Measurements from ENCODE around the gene LDLRAD4.

Gene LDLRAD4

DNA sequence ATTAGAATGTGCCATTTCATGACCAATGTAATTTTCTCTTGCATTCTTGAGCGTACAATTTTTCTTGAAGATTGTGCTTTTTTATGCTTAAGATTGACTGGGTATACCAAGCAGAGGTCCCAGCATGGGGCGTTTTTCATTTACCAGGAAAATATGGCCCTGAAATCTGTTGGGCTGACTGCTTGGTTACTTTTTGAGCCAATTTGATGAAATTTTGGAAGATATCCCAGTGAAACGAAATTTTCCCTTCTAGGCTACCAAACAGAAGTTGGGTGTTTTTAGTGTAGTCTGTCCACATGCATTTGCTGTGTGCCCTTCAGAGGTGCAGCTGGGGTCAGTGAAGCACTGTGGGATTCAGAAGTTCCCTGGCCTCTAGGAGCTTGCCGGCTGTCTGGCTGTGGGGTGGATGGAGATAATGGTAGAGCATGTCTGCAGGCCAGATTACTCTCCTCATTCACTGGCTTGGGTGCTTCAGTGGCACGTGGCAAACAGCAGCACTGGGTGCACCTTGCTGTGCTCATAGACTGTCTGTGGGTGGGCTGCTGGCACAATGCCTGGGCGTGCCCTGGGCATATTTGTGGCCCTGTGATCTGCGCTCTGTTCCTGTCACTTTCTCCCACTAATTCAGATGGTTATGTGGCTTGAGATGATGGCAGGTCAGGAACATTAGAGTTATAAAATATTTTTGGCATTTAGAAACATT is 73.3 kb downstream of the LDLRAD4 start:
- no peak for DNase-seq (ENCODE audit: low spot score)
- TF ChIP-seq, protein P1, sequence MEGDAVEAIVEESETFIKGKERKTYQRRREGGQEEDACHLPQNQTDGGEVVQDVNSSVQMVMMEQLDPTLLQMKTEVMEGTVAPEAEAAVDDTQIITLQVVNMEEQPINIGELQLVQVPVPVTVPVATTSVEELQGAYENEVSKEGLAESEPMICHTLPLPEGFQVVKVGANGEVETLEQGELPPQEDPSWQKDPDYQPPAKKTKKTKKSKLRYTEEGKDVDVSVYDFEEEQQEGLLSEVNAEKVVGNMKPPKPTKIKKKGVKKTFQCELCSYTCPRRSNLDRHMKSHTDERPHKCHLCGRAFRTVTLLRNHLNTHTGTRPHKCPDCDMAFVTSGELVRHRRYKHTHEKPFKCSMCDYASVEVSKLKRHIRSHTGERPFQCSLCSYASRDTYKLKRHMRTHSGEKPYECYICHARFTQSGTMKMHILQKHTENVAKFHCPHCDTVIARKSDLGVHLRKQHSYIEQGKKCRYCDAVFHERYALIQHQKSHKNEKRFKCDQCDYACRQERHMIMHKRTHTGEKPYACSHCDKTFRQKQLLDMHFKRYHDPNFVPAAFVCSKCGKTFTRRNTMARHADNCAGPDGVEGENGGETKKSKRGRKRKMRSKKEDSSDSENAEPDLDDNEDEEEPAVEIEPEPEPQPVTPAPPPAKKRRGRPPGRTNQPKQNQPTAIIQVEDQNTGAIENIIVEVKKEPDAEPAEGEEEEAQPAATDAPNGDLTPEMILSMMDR (IDR thresholded peaks at IDR 0.05; ENCODE audit: borderline replicate concordance, control extremely low read depth, extremely low read depth, insufficient read depth, missing control alignments) = no peak
- in situ Hi-C loops (cut with MboI; ENCODE audit: low sequenced_read_pairs, unreplicated experiment) = no loop called here

DNA sequence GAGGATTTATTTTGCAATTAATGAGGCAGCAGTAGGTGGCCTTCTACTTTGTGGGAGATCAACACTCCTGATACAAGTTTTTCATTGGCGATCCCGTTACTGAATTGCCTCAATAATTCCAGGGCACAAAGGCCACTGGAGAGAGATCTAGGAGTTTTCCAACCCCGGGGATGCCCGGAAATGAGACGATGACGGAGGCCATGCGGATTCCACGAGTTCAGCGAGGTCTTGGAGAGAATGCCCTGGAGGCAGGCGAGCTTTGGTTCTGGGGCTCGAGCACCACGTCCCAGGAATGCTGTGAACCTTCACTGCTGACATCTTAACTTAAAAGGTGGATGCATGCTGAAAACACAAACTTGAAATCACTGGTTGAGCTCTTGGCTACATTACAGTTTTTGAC is 74.2 kb downstream of the LDLRAD4 start:
- TF ChIP-seq, protein P1 (IDR thresholded peaks at IDR 0.05; ENCODE audit: borderline replicate concordance, control extremely low read depth, extremely low read depth, insufficient read depth, missing control alignments) = no peak
- no peak for DNase-seq (ENCODE audit: low spot score)
- in situ Hi-C loops (cut with MboI; ENCODE audit: low sequenced_read_pairs, unreplicated experiment) = no loop called here

DNA sequence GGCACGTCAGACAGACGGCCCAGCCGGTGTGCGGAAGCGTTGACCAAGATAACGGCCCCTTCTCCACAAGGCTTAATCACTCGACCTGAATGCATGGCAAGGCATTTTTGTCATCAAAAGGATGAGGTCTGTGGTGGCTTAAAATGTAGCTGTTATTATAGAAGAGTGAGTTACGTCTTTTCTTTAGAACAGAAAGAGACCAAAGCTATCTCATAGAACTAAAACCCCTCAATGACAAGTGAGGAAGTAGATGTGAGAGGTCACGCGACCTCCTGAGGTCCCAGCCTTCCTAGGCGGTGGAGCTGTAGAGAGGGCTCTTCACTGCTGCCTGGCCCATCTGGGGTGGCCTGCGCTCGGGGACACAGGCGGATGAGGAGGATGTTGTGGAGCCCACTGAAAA is 75.7 kb downstream of the LDLRAD4 start:
- TF ChIP-seq, protein P1 (IDR thresholded peaks at IDR 0.05; ENCODE audit: borderline replicate concordance, control extremely low read depth, extremely low read depth, insufficient read depth, missing control alignments) = no peak
- in situ Hi-C loops (cut with MboI; ENCODE audit: low sequenced_read_pairs, unreplicated experiment) = no loop called here

DNA sequence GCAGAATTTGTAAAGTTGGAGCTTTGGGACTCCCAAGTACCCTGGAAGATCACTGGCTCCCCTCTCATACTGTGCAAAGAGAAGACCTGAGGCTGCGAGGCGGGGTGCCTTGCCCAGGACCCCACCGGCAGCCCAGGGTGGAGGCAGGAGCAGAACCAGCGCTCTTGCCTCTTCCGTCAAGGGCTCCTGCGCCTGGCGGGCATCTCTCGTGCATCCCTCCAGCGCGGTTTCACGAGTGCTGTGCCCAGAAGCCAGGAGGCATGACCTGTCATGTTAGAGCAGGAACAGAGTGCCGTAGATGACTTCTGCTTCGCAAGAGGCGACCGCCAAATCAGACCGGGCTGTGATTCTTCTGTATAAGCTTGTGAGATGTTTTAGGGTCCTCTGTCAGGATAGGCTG is 77.3 kb downstream of the LDLRAD4 start:
- in situ Hi-C loops (cut with MboI; ENCODE audit: low sequenced_read_pairs, unreplicated experiment) = no loop called here
- TF ChIP-seq, protein P1 (IDR thresholded peaks at IDR 0.05; ENCODE audit: borderline replicate concordance, control extremely low read depth, extremely low read depth, insufficient read depth, missing control alignments) = no peak
- no peak for DNase-seq (ENCODE audit: low spot score)

More for the DNA sequence above, 75.7 kb downstream of the LDLRAD4 start:
- DNase-seq (ENCODE audit: low spot score) = no peak

DNA sequence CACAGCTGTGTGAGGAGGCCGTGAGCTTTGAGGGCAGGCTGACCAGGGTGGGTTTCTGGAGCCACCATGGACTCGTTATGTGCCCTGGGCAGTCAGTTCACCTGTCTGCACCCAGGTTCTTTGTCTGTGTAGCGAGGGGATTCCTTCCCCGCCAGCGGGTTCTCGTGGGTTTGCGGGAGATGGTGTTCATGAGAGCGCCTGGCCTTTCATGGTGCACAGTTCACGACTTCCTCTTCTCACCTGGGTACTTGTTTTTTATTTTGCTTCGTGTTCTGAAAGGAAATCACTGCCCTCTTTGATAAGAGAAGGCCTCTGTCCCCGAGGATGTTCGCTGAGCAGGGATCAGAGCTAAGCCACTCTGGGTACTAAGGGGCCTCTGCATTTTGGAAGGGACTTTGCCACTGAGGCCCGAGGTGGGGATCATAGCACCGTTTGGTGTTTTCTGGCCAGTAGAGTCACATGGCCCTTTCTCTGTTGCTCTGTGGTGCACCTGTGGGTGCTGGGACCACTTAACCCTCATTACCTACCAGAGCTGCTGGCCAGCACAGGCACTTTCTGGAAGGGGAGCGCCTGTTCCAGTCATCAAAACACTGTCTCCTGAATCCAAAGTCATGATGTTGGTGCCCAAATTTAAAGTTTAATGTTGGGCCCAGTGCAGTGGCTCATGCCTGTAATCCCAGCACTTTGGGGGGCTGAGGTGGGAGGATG is 78.5 kb downstream of the LDLRAD4 start:
- DNase-seq (ENCODE audit: low spot score) = no peak
- TF ChIP-seq, protein P1 (IDR thresholded peaks at IDR 0.05; ENCODE audit: borderline replicate concordance, control extremely low read depth, extremely low read depth, insufficient read depth, missing control alignments) = no peak
- in situ Hi-C loops (cut with MboI; ENCODE audit: low sequenced_read_pairs, unreplicated experiment) = no loop called here

DNA sequence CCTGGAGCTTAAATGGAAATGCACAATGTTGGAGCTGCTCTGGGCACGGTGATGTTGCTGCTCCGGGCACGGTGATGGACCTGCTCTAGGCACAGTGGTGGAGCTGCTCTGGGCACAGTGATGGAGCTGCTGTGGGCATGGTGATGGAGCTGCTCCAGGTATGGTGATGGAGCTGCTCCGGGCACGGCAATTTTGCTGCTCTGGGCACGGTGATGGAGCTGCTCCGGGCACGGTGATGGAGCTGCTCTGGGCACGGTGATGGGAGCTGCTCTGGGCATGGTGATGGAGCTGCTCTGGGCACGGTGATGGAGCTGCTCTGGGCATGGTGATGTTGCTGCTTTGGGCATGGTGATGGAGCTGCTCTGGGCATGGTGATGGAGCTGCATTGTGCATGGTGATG is 79.7 kb downstream of the LDLRAD4 start:
- in situ Hi-C loops (cut with MboI; ENCODE audit: low sequenced_read_pairs, unreplicated experiment) = no loop called here
- TF ChIP-seq, protein P1 (IDR thresholded peaks at IDR 0.05; ENCODE audit: borderline replicate concordance, control extremely low read depth, extremely low read depth, insufficient read depth, missing control alignments) = no peak
- no peak for DNase-seq (ENCODE audit: low spot score)

Measured in GM13976 (cell line).